ENCODE data around the gene OTOGL. TPM values are rescaled to one million over a fixed set of nuclear protein-coding genes. Genes with fewer than 3 reads are reported as not detected.

The OTOGL gene
- polyA plus RNA-seq, 3 donors: not detected

DNA sequence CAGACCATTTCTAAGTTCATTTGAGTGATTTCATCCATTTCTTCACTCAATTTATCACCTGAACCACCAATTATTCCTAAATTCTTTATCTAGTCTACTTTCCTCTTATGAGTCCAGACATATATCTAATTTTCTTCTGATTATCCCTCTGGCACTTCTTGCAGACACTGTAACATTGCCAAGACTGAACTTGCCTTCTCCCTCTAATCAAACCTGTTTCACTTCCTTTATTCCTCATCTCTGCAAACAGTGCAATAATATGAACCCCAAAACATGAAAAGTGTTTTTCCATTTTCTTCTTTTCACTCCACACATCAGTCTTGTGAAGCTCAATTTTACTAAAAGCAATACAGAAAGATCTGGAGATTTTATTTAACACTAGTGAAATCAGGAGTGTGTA, 306.9 kb downstream of the OTOGL start:
- intact Hi-C loops (cut with micrococcal nuclease): no loop called here
- H3K27ac ChIP-seq (ENCODE audit: low read depth in 1 of 2, low read length in 2 of 2): no peak overlapping the region
- H3K4me1 ChIP-seq (ENCODE audit: control insufficient read depth in 1 of 2, insufficient read depth in 2 of 2, low read length in 2 of 2): no peaks in the 10 kb centered on the region
- H3K36me3 ChIP-seq (replicated peaks in 1 of 2; ENCODE audit: control insufficient read depth in 1 of 2, insufficient read depth in 2 of 2, low read length in 2 of 2): no peaks in the 10 kb centered on the region
- H2AFZ ChIP-seq (ENCODE audit: insufficient read depth, low read depth, low read length, poor library complexity, severe bottlenecking): no peak overlapping the region
- no peaks in the 10 kb centered on the region for H3K4me1 Mint-ChIP-seq
- H3K27me3 Mint-ChIP-seq (ENCODE audit: low read depth in 3 of 3): peaks cover 0 to 8% (median 0%) of the 10 kb centered on the region in 3 donors
- no peaks in the 10 kb centered on the region for H3K36me3 Mint-ChIP-seq
- no peak overlapping the region for H3K4me3 ChIP-seq (replicated peaks in 1 of 3; ENCODE audit: low read depth in 2 of 3, low read length in 3 of 3)
- TF ChIP-seq, protein P1, sequence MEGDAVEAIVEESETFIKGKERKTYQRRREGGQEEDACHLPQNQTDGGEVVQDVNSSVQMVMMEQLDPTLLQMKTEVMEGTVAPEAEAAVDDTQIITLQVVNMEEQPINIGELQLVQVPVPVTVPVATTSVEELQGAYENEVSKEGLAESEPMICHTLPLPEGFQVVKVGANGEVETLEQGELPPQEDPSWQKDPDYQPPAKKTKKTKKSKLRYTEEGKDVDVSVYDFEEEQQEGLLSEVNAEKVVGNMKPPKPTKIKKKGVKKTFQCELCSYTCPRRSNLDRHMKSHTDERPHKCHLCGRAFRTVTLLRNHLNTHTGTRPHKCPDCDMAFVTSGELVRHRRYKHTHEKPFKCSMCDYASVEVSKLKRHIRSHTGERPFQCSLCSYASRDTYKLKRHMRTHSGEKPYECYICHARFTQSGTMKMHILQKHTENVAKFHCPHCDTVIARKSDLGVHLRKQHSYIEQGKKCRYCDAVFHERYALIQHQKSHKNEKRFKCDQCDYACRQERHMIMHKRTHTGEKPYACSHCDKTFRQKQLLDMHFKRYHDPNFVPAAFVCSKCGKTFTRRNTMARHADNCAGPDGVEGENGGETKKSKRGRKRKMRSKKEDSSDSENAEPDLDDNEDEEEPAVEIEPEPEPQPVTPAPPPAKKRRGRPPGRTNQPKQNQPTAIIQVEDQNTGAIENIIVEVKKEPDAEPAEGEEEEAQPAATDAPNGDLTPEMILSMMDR (IDR thresholded peaks at IDR 0.05): no peak
- H3K79me2 ChIP-seq (ENCODE audit: insufficient read depth, low read length): no peaks in the 10 kb centered on the region
- H3K4me2 ChIP-seq (replicated peaks; ENCODE audit: extremely low read depth, low read length, poor library complexity, severe bottlenecking): no peak overlapping the region
- H3K27me3 ChIP-seq (ENCODE audit: control insufficient read depth in 2 of 2, insufficient read depth in 2 of 2, low read length in 2 of 2): peaks cover 0 to 7% of the 10 kb centered on the region in 2 donors
- DNase-seq: no peak
- no peak overlapping the region for H3K4me3 Mint-ChIP-seq
- no peak overlapping the region for H3K27ac Mint-ChIP-seq
- H3K9ac ChIP-seq (ENCODE audit: insufficient read depth, low read length, poor library complexity, severe bottlenecking): no peak overlapping the region
- H4K20me1 ChIP-seq (ENCODE audit: insufficient read depth, low read length): no peaks in the 10 kb centered on the region
- H3K9me3 Mint-ChIP-seq: no peaks in the 10 kb centered on the region
- no peaks in the 10 kb centered on the region for H3K9me3 ChIP-seq (replicated peaks in 1 of 2; ENCODE audit: control insufficient read depth in 1 of 2, insufficient read depth in 1 of 2, low read length in 2 of 2)

DNA sequence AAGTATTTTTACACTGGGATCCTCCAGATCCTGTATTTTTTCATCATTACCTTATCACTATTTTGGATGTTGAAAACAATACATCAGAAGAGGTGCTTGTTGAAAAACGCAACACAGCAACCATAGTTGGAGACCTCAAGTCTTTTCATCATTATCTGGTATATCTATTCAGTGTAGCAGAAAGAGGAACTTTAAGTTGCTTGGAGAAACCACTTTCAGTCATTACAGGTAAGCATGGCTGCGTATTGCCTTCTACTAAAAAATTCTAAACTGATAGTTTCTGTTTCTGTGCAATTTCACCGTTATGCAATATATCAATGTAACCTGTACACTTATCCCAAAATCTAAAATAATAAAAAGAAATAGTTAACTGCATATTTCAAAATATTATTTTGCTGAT, 312.4 kb downstream of the OTOGL start:
- Histone ChIP-seq H4K20me1 (ENCODE audit: insufficient read depth, low read length) (no peaks in the 10 kb centered on the region), H3K9me3 (replicated peaks in 1 of 2; ENCODE audit: control insufficient read depth in 1 of 2, insufficient read depth in 1 of 2, low read length in 2 of 2) (no peaks in the 10 kb centered on the region), H2AFZ (ENCODE audit: insufficient read depth, low read depth, low read length, poor library complexity, severe bottlenecking) (no peak overlapping the region), H3K27me3 (ENCODE audit: control insufficient read depth in 2 of 2, insufficient read depth in 2 of 2, low read length in 2 of 2) (peaks cover 0 to 2% of the 10 kb centered on the region in 2 donors), H3K4me3 (replicated peaks in 1 of 3; ENCODE audit: low read depth in 2 of 3, low read length in 3 of 3) (no peak overlapping the region), H3K4me1 (ENCODE audit: control insufficient read depth in 1 of 2, insufficient read depth in 2 of 2, low read length in 2 of 2) (no peaks in the 10 kb centered on the region), H3K27ac (ENCODE audit: low read depth in 1 of 2, low read length in 2 of 2) (no peak overlapping the region), H3K4me2 (replicated peaks; ENCODE audit: extremely low read depth, low read length, poor library complexity, severe bottlenecking) (no peak overlapping the region), H3K9ac (ENCODE audit: insufficient read depth, low read length, poor library complexity, severe bottlenecking) (no peak overlapping the region), H3K79me2 (ENCODE audit: insufficient read depth, low read length) (no peaks in the 10 kb centered on the region), H3K36me3 (replicated peaks in 1 of 2; ENCODE audit: control insufficient read depth in 1 of 2, insufficient read depth in 2 of 2, low read length in 2 of 2) (no peaks in the 10 kb centered on the region)
- DNase-seq: no peak
- Mint-ChIP-seq H3K4me3 (no peak overlapping the region), H3K36me3 (no peaks in the 10 kb centered on the region), H3K27me3 (ENCODE audit: low read depth in 3 of 3) (peaks cover 1 to 8% (median 1%) of the 10 kb centered on the region in 3 donors), H3K4me1 (no peaks in the 10 kb centered on the region), H3K9me3 (no peaks in the 10 kb centered on the region), H3K27ac (no peak overlapping the region)
- intact Hi-C loops (cut with micrococcal nuclease): no loop called here
- TF ChIP-seq, protein P1 (IDR thresholded peaks at IDR 0.05): no peak
- WGBS (ENCODE audit: insufficient coverage): no CpG with 5 or more reads among the region's 3 CpGs
